Right lung (tissue), 5 donors: Measurements from ENCODE around the gene ADCY3. TPM values are rescaled to one million over a fixed set of nuclear protein-coding genes. Genes with fewer than 3 reads are reported as not detected.
"Not testable (repeated sequence)": the region's sequence is repeated elsewhere in the genome, so short reads cannot be mapped to it uniquely, and the experiment has no call there.

Experiments
- DNase-seq, 2 donors: peaks; one replicate each; pipeline ENCODE4 v3.0.0-alpha.2; 2013
- polyA plus RNA-seq, 5 donors: library from polyadenylated mRNA; unstranded; fragments of 120-200 nt; gene quantifications; one replicate each; pipeline versions ENCODE4 v1.2.1 to v1.2.3, GENCODE V29; 2013; ENCODE audit warnings: inconsistent platforms in 1 of 5, low replicate concordance in 1 of 5; ENCODE audit not compliant: insufficient read length in 5 of 5, insufficient read depth in 1 of 5

The ADCY3 gene
- polyA plus RNA-seq, 5 donors = 33.5 to 37.9 (median 35.4) TPM

DNA sequence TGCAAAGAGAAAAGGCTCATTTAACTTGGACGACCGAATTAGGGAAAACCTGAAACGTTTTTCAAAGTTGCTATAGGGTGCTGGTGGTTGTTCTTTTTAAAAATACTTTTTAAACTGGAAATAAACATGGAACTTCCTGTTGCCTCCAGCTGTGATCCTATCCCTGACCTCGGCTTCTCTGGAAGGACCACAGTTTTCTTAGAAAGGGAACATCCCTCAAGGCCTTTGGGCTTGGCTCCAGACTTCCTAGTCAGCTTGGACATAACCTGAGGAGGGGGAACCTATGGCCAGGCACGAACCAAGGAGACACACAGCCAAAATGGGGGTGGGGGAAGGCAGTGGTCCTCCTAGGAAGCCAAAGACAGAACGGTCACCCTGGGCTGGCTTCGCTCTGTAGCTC lies 69.1 kb downstream of the ADCY3 start:
- peak in 1 of 2 donors; percentile 24 for DNase-seq

DNA sequence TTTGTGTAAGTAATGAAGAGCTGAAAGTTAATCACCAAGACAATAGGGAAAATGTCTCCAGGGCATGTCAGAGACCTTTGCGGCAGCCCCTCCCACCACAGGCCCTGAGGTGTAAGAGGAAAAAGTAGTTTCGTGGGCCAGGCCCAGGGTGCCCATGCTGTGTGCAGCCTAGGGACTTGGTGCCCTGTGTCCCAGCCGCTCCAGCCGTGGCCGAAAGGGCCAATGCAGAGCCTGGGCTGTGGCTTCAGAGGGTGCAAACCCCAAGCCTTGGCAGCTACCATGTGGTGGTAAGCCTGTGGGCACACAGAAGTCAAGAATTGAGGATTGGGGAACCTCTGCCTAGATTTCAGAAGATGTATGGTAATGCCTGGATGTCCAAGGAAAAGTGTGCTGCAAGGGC lies 74.3 kb downstream of the ADCY3 start:
- no peak for DNase-seq

DNA sequence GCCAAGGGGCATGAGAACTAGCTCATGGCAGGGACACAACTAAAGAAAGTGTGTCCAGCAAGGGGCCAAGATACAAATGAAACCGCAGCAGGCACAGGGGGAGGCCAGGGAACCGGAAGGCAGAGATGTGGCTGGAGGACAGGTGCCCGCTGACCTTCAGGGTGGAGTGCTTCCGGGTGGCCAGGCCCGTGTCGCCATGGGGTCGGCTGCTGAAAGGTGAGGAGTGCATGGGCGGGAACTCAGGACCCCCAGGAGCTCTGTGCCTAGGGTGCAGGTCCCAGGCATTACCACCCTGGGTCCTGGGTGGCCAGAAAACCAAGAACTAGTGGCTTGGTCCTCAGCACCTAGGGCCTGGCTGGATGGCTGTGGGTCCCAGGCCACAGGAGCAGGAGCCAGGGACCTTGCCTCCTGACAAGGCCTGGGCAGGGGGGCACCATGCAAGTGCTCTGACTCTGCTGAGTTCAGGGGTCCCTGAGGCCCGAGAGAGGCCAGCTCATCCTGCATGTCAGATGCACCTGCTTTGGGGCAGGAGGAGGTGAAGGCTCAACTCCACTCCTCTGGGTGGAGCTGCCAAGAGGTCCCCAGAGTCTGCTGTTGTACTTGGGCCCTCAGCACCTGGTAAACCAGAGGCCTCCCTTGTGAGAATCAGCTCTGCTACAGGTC lies 75.9 kb downstream of the ADCY3 start:
- DNase-seq = no peak

DNA sequence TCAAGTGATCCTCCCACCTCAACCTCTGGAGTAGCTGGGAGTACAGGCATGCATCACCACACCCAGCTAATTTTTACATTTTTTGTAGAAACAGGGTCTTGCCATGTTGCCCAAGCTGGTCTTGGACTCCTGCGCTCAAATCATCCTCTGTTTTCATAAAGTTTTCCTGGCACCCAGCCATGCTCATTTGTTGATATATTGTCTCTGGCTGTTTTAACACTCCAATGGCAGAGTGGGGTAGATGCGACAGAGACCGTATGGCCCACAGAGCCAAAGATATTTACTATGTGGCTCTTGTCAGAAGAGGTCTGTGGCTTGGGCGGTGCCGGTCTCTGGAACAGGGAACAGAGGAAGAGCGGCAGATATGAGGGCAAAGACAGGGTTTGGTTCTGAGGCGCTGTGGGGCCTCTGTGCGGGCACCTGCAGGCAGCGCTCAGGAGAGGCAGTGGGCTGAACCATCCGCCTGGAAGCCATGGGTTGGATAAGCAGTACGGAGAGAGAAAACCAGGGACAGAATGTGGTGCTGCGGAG lies 76.6 kb downstream of the ADCY3 start:
- DNase-seq = no peak

DNA sequence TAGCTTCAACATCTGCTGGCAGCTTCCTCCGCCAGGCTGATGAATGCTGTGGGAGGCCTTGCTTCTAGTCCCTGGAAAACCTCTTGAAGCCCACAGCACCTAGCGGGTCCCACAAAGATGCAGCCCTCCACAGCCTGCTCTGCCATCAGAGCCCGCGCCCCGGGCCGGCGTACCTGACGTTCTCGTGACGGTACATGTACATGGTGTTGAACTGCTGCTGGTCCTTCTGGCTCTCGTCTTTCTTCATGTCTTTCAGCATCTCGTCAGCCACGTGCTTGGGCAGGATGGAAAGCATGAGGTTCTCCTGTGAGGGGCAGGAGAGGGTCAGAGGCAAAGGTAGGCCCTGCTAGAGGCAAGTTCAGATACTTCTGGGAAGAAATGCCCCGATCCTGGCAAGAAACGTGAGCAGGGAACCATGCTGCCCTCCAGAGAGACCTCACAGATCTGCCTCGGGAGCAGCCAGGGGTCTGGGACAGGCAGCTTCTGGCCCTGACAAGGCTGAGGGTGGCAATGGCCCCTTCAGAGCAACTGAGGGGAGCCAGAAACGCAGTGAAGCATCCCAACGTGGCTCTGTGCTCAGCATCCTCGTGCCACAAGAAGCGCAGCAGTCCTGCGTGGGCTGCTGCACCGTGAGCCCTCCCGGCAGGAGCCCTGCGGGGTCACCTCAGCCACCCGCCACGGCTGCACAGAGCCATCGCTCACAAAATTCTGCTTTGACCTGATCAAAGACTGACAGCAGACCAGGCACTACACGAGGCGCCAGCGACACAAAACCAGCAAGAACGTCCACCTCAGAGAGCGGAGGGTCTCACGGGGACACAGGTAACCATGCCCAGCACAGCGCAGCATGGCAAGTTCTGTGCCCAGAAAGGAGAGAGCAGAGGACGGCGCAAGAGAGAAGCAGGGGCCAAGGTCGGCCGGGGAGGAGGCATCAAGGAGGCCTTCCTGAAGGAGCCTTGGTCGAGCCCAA lies 77.7 kb downstream of the ADCY3 start:
- no peak for DNase-seq

DNA sequence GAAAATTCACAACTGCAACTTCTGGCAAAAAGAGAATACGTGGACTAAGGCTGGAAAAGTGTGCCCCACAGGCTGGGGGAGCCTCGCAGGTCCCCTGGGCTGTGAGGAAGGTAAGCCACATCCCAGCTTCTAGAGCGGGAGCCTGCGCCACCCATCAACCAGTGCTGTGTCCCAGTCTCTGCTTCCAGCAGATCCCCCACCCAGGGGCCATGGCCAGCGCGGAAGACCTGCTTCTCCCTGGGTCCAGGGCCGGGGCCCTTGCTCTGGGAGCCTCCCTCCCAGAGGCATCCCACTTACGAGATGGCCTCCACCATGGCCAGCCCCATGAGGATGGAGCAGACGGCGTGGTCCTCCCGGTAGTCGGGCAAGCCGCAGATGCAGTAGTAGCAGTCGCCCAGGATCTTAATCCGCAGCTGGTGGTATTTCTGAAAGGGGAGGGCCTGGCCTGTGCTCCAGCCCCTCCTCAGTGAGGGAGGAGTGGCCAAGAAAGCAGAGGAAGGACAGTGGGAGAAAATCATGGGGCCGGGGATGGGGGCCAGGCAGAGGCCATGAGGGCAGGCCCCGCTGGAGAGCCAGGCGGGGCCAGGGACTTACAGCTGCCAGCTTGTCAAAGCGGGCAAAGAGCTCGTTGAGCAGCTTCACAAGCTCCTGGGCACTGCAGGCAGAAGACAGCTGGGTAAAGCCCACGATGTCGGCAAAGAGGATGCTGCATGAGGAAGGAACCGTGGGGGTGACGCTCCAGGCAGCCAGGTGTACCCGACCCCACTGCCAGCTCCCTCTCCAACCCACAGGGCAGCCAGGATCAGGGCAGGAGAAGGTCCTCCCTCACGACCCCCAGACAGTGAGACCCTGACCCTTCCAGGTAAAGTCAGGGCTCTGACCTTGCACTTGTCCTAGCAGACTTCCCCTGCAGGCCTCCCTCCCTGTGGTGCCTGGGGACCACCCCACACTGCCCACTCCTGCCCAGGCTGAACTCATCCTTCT lies 78.8 kb downstream of the ADCY3 start:
- DNase-seq = no peak

DNA sequence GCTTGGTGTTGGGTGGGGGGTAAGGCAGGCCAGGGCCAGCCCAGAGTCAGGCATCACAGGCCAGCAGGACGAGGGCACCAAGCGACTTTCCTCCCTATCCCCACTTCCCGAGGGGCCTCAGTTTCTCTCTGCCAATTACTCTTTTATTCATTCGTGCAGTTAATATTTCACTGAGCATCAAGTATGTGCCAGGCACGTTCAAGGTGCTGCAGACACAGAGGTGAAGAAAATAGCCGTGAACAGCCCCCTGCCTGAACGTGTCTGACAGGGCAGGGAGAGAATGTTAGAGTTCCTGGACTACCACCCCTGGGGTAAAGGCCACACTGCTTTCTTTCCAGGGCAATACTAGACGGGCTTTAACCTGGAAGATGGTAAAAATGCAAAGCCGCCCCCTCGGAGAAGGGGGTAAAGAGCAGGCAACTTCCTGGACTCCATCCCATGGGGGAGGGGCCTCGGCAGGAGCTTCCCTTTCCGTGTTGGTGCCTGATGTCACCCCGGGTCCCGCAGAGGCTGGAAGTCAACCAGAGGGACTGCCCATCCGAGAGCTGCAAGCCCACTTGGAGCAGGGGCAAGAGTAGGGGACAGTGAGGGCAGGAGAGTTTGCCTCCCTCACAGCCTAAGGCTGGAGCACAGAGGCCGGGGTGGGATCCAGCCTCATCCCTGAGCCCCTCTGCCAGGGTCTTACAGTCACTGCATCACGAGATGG lies 79.7 kb downstream of the ADCY3 start:
- no peak for DNase-seq

DNA sequence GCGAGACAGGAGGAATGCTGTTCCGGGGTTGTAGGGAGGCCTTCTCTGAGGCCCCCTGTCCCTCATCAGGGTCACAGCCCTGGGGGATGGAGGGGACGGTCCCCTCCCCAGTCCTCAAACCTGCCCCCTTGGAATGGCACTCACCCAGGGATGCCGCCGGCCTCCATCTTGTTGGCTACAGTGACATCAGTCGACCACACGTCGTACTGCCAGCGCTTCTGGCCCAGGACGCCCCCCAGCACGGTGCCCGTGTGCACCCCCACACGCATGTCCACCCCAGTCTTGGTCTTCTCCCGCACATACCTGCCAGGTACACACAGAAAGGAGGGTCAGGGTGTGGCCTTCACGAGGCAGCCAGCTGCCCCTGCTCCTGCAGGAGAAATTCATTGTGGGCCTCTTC lies 80.3 kb downstream of the ADCY3 start:
- no peak for DNase-seq

DNA sequence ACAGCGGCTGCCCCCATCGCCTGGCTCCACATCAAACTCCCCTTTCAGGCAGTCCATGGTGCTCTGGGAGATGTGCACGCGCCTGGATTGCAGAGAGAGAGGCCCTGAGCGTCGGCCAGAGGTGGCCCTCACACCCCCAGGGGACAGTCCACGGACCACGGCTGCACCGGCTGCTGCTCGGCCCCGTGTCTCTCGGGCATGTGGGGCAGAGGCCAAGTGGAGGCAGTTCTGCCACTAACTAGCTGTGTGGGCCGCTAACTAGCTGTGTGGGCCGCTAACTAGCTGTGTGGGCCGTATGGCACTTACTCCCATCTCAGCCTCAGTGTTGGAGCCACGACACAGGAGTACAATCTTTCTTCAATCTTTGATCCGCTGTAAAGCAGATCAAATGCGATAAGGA lies 81.5 kb downstream of the ADCY3 start:
- DNase-seq = no peak

DNA sequence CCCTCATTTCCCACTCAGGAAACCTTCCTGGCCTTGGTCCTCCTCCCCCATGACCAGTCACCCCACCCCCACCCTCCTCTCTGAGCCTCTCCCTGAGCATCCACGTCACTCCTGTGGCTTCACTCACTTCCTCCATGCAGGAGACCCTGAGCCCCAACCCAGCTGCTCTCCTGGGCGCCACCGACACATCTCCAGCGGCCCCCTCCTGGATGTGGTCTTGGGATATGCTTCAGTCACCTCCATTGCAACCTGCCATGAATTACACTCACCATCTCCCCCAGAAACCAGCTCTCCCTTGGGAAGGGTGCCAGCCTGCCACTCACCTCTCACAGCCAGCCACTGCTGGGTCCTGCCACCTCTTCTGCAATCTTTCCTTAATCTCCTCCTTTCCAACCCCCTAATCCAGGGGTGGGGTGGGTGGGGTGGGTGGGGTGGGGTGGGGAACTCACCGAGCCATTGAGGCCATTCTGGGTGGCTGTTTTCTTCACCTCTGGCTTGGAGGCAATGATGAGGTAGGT lies 82.0 kb downstream of the ADCY3 start:
- no peak for DNase-seq

DNA sequence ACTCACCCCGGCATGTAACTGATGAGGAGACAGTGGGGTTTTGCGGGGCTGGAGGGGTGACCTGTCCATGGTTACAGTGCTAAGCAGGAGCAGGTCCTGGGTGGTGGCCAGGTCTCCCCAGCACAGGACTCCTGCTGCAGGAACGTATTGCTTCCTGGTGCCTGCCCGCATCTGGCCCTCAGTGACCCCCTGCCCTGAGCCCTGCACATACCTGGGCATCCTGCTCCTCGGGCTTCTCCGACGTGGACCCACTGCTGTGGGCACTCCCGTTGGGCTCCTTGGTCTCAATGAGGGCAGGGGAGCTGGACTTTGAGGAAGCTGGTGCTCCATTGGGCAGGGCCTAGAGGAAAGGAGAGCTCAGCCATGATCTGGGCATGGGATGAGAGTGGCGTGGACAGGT lies 83.3 kb downstream of the ADCY3 start:
- DNase-seq = no peak

DNA sequence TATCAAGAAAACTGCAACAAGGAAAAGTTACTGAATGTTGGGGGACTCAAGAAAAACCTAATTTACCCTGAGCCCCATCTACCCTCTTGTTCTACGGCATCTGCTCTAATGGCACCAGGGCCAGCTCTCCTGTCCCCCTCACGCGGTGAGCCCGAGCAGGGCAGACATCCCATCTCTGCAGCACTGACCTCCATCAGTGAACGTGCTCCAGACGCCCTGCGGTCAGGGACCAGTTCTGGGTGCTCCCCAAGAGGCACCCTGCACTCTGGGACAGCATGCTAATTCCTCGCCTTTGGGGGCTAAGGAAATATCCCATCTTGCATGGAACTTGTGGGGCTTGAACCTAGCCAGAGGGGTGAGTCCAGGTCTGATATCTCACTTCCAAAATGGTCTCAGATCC lies 83.8 kb downstream of the ADCY3 start:
- no peak for DNase-seq

DNA sequence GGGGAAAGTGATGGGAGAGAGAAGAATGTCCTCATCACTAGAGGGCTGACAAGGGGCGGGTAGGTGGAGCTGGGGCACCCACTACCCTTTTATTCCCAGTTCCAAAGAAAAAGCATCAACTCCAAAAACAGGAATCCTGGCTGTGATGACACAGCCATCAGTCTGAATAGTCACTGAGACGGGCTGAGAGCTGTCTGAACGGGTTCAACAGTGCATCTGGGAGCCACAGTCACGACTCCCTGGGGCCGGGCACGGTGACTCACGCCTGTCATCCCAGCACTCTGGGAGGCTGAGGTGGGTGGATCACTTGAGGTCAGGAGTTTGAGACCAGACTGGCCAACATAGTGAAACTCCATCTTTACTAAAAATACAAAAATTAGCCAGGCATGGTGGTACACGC lies 84.6 kb downstream of the ADCY3 start:
- not testable (repeated sequence) for DNase-seq

DNA sequence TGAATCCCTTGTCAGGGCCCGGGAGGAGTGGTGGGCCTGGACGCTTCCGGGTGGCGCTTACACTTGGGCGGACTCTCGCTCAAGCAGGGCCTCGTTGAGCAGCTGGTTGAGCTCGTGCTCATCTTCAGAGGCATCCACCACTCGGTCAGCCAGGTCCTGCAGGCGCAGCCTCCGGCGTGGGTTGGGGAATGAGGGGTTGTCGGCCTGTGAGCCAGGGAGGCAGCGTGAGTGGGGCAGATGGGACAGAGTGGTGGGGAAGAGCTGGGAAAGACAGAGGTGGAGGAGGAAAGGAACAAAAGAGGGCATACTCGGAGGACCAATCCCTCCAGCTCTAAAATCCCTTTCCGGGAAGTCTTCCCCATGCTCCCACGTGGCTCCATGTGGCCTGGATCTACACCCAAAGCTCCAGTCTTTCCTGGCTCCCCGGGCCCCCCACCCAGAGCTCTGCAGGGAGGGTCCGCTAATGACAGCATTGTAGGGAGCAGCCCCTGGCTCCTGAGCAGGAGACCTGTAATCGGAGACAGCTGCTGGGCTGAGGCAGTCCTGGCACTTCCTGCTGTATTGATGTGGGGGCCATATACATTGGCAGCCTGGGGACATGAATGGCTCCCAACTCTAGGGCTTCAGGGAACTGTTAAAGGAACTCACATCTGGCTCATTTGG lies 85.2 kb downstream of the ADCY3 start:
- no peak for DNase-seq

DNA sequence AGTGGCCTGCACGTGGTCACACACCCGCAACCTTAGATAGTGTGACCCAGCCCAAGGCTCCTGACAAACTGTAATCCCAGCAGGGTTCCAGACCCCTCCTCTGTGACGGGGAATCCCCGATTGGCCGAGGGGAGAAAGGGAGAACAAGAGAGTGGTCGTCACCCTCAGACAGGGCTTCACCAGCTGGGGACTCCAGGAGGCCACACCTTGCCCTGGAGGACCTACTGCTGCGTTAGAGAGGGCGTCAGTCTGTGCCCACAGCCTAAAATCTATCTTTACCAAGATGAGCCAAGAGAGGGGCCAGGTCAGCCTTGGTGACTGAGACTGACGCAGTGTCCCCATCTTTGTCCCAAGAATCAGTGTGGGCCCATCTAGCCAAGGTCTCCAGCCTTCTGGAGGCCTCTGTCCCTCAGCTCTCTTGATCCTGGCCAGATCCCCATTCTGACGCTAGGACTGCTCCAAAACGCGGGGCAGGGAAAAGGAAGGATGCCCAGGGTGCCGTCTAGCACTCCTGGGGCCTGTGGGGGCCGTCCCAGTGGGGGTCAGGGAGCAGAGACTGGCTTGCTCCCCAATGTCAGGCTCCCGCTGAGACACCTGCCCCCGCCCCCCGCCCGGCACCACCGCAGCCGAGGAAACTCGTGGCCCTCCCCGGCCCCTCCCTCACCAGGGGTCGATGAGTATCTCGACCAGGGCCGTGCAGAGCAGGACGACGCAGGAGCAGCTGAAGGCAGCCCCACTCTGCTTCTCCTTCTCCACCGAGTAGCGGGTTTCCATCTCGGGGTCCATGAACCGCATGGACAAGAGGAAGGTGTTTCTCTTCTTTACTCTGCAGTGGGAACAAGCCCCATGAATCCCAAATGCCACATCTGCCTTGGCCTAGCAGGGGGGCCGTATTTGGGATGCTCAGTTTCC lies 86.0 kb downstream of the ADCY3 start:
- DNase-seq = no peak

DNA sequence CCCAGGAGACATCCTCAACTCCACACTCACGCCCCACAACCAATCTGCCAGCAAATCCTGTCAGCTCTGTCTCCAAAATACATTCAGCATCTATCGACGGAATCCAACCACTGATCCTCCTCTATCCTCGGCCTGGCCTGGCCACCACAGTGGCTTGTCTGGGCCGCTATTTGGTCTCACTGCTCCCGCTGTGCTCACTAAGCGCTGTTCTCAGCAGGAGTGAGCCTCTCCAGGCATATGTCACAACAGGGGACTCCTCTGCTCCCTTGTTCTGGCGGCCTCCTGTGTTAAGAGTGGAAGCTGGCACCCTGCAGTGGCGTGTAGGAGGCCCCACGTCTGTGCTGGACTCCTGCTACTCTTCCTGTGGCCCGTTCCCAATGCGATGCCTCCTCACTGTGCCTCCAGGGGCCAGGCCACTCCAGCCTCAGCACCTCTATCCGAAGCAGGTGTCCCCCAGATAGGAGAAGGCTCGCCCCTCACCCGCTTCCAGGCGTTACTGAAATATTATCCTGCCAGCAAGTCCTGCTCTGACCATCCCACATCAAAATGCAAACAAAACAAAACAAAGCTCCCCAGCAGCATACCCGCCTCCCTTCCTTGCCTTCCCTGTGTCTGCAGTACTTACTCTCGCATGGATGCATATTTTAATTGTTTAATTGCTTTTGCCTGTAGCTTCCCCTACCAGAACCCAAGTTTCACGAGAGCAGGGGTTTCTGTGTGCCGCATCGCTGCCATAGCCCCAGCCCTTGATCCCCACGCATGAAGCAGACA lies 86.9 kb downstream of the ADCY3 start:
- no peak for DNase-seq

DNA sequence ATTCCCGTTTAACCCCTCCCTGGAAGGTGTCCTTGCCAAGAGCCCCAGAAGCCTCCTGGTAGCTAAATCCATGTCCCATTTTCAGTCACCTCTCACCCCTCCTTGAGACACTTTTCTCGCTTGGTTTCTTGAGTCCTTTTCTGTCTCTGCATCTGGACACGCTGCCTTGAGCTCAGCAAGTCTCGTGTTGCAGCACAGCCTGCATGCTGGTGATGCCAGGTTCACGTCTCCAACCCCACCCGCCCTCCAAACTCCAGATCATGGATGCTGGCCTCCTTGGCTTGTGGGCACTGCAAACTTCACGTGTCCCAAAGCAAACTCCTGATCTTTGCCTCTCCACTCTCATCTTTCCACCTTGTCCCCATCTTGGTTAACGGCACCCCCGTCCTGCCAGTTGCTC lies 87.5 kb downstream of the ADCY3 start:
- no peak for DNase-seq

DNA sequence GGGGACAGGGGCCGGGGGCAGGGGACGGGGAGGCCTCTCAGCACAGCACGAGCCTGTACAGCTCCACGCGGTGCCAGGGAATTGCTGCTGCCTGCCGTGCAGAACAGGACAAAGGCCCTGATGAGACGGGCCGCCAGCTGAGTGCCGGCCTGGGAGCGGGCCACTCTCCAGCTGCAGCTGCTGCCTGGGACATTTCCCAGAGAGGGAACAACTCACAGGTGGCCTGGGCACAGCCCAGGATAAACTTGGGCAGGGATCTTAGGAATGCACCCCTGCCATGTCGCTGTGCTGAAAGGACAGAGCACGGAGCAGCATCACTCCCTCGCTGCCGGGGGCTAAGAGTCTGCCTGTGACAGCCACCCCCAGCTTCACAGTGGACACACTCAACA lies 88.0 kb downstream of the ADCY3 start:
- DNase-seq = no peak
